HT-29 (cell line): ENCODE measurements around the gene VGLL3. TPM values are rescaled to one million over a fixed set of nuclear protein-coding genes. Genes with fewer than 3 reads are reported as not detected.
"Not testable (repeated sequence)": the region's sequence is repeated elsewhere in the genome, so short reads cannot be mapped to it uniquely, and the experiment has no call there.

ENCODE experiments used
- DNase-seq: peaks from one replicate; pipeline ENCODE4 v3.0.0-alpha.2; 2015; ENCODE audit warnings: low spot score
- total RNA-seq: library from RNA; depleted of rRNA; stranded (reverse); fragments of >200 nt; shearing (Covaris generic); gene quantifications from 2 replicates; pipeline ENCODE4 v1.2.3, GENCODE V29; 2014

The VGLL3 gene
- total RNA-seq, 1 experiment from 2014 or later, result 0.03 TPM

GRCh38 chr3:86989611-86990010, 1.3 kb downstream of the VGLL3 start:
- DNase-seq, result no peak

- no peak for DNase-seq
Observed at GRCh38 chr3:86989006-86989405, 1.9 kb downstream of the VGLL3 start.

GRCh38 chr3:86988235-86988634, 2.7 kb downstream of the VGLL3 start:
- DNase-seq, result no peak

- no peak for DNase-seq
Observed at GRCh38 chr3:86987421-86987715, 3.6 kb downstream of the VGLL3 start.

GRCh38 chr3:86986671-86987420, 4.1 kb downstream of the VGLL3 start:
- no peak for DNase-seq

- DNase-seq, result no peak
Observed at GRCh38 chr3:86985181-86985826, 5.6 kb downstream of the VGLL3 start.

- no peak for DNase-seq
Observed at GRCh38 chr3:86984271-86984670, 6.7 kb downstream of the VGLL3 start.

GRCh38 chr3:86982883-86983282, 8.1 kb downstream of the VGLL3 start:
- DNase-seq, result no peak

GRCh38 chr3:86978111-86978551, 12.8 kb downstream of the VGLL3 start:
- no peak for DNase-seq

GRCh38 chr3:86976219-86976618, 14.7 kb downstream of the VGLL3 start:
- DNase-seq, result no peak

GRCh38 chr3:86974177-86974576, 16.8 kb downstream of the VGLL3 start:
- DNase-seq, result not testable (repeated sequence)

- DNase-seq, result no peak
Observed at GRCh38 chr3:86973440-86973839, 17.5 kb downstream of the VGLL3 start.

- DNase-seq, result peak; percentile 28
Observed at GRCh38 chr3:86969500-86970189, 21.3 kb downstream of the VGLL3 start.

GRCh38 chr3:86968244-86968932, 22.6 kb downstream of the VGLL3 start:
- no peak for DNase-seq

- no peak for DNase-seq
Observed at GRCh38 chr3:86967062-86967461, 23.9 kb downstream of the VGLL3 start.

GRCh38 chr3:86965166-86965565, 25.8 kb downstream of the VGLL3 start:
- no peak for DNase-seq

- DNase-seq, result no peak
Observed at GRCh38 chr3:86963611-86964010, 27.3 kb downstream of the VGLL3 start.

GRCh38 chr3:86961297-86961696, 29.7 kb downstream of the VGLL3 start:
- no peak for DNase-seq

GRCh38 chr3:86960550-86960949, 30.4 kb downstream of the VGLL3 start:
- no peak for DNase-seq

GRCh38 chr3:86958534-86958933, 32.4 kb downstream of the VGLL3 start:
- no peak for DNase-seq

- no peak for DNase-seq
Observed at GRCh38 chr3:86954747-86955146, 36.2 kb downstream of the VGLL3 start.

GRCh38 chr3:86954226-86954625, 36.7 kb downstream of the VGLL3 start:
- DNase-seq, result no peak
